ENCODE results near the gene CTNNA1. TPM values are rescaled to one million over a fixed set of nuclear protein-coding genes. Genes with fewer than 3 reads are reported as not detected.

The CTNNA1 gene
- total RNA-seq, 2 donors from 2014 or later = 107 to 140 TPM

DNA sequence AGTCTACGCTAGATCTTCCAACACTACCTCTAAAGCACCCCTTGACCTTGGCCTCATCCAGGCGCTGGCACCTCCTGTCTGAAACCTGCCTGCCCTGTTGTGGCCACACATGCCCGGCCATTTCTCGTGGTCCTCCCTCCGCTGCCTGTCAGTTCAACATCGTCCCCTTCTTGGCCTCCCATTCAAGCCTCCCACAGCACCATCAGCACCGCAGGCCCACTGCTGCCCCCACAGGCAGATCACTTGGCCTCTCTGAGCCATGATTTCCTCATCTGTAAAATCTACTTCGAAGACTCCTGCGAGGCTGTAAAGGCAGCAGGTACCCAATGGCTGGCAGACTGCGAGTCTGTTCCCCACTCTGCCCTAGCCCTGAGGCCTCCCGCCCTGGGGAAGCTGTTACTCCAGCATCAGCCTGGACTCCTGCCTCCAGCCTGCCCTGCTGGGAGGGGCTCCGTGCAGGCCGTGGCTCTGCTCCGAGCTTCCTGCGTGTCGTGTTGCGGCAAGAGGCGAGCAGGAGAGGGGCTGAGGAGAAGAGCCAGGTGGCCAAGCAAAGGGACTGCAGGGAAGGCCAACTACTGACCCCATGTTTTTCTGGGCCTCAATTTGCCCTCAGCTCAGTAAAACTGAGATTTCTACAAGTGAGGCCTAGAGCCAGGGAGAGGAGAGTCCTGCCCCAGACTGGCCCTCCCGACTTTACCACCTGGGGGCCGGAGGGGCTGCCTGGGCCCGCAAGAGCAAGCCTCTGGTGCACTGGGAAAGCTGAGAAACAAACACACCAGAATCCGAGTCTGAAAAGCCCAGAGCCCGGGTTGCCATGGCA lies 192.4 kb downstream of the CTNNA1 start:
- TF ChIP-seq, protein P1, sequence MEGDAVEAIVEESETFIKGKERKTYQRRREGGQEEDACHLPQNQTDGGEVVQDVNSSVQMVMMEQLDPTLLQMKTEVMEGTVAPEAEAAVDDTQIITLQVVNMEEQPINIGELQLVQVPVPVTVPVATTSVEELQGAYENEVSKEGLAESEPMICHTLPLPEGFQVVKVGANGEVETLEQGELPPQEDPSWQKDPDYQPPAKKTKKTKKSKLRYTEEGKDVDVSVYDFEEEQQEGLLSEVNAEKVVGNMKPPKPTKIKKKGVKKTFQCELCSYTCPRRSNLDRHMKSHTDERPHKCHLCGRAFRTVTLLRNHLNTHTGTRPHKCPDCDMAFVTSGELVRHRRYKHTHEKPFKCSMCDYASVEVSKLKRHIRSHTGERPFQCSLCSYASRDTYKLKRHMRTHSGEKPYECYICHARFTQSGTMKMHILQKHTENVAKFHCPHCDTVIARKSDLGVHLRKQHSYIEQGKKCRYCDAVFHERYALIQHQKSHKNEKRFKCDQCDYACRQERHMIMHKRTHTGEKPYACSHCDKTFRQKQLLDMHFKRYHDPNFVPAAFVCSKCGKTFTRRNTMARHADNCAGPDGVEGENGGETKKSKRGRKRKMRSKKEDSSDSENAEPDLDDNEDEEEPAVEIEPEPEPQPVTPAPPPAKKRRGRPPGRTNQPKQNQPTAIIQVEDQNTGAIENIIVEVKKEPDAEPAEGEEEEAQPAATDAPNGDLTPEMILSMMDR (IDR thresholded peaks at IDR 0.05) = no peak
- no peak for TF ChIP-seq POLR2A (IDR thresholded peaks at IDR 0.05)
- DNase-seq (peak in 2 of 4 donors; percentile 4 to 10), ATAC-seq (no peak)
- no peak overlapping the region for H3K27ac ChIP-seq
- no peaks in the 10 kb centered on the region for H3K9me3 ChIP-seq
- 83 to 86% methylated on average over 10 to 23 of the region's 23 CpGs for WGBS, 2 donors
- no peaks in the 10 kb centered on the region for H3K36me3 ChIP-seq (replicated peaks in 1 of 2; ENCODE audit: insufficient read depth in 1 of 2, low read depth in 2 of 2)
- no peak overlapping the region for H3K4me3 ChIP-seq
- no peaks in the 10 kb centered on the region for H3K27me3 ChIP-seq
- intact Hi-C loops (cut with DNase I) = no loop called here
- H3K4me1 ChIP-seq = peaks cover 47% of the 10 kb centered on the region

GRCh38 chr5:138946241-138946623 lies 193.0 kb downstream of the CTNNA1 start:
- Histone ChIP-seq H3K4me1 (peaks cover 53% of the 10 kb centered on the region), H3K36me3 (replicated peaks in 1 of 2; ENCODE audit: insufficient read depth in 1 of 2, low read depth in 2 of 2) (no peaks in the 10 kb centered on the region), H3K4me3 (no peak overlapping the region), H3K27me3 (no peaks in the 10 kb centered on the region), H3K27ac (no peak overlapping the region), H3K9me3 (no peaks in the 10 kb centered on the region)
- ATAC-seq (no peak), DNase-seq (peak in 3 of 4 donors; percentile 13 to 55 (median 53))
- no peak for TF ChIP-seq POLR2A (IDR thresholded peaks at IDR 0.05)
- TF ChIP-seq, protein P1 (IDR thresholded peaks at IDR 0.05) = no peak
- intact Hi-C loops (cut with DNase I) = no loop called here
- WGBS, 2 donors = 82% methylated on average over 8 of the region's 8 CpGs; no CpG with 5 or more reads in 1 of the 2 donors

DNA sequence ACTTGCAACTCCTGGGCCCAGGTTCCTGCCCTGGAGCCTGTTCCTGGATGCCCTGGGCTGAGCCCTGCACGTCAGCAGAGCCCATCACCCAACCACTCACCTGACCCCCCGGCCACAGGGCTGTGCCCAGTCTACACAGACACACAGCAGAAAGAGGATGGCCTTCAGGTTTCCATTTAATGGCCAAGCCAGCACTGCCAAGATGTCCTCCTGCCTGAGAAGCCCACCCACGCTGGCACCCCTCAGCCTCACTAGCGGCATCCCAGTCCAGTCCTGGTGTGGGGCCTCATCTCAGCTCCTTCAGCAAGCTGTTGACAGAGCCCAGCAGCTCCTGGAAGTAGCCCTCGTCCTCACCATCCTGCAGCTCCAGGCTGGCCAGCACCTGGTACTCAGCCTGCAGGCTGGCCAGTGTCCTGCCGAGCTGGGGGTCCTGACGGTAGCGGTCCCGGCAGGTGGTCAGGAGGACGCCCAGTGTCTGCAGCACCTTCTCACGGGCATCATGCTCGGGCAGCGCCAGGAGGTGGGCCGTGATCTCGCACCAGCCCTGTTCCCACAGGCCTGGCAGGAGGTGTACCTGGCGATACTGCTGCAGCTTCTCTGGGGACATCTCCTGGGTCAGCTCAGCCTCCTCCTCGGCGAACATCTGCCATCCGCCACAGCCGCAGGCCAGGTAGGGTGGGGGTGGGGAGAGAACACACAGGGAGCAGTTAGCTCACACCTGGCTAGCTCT lies 193.8 kb downstream of the CTNNA1 start:
- 95 to 100% methylated on average over 2 to 20 of the region's 20 CpGs for WGBS, 2 donors
- Histone ChIP-seq H3K27ac (peak overlapping the region; percentile 22 to 88 (median 44)), H3K4me3 (no peak overlapping the region), H3K4me1 (peaks cover 60% of the 10 kb centered on the region), H3K9me3 (no peaks in the 10 kb centered on the region), H3K27me3 (no peaks in the 10 kb centered on the region), H3K36me3 (replicated peaks in 1 of 2; ENCODE audit: insufficient read depth in 1 of 2, low read depth in 2 of 2) (no peaks in the 10 kb centered on the region)
- no peak for ATAC-seq
- intact Hi-C loops (cut with DNase I) = no loop called here
- TF ChIP-seq POLR2A (IDR thresholded peaks at IDR 0.05) = no peak
- peak in 1 of 4 donors; percentile 11 for DNase-seq

DNA sequence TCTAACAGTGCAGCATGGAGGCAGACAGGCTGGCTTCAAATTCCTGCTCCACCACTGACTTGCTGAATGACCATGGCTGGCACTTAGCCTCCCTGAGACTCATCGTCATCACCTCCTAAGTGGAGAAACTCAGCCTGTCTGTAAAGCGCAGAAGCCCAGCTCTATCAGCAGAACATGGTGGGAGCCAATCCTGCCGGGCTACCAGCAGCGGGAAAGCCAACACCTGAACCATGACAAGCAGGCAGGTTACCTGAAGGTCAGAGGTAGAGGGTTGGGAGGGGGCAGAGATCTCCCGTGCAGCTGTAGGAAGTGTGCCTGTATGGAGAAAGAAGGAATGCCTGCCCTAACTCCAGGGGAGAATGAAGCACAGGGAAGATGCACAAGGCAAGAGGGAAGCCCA lies 194.6 kb downstream of the CTNNA1 start:
- H3K9me3 ChIP-seq = no peaks in the 10 kb centered on the region
- intact Hi-C loops (cut with DNase I) = no loop called here
- no peaks in the 10 kb centered on the region for H3K27me3 ChIP-seq
- H3K4me3 ChIP-seq = no peak overlapping the region
- peaks cover 68% of the 10 kb centered on the region for H3K4me1 ChIP-seq
- ATAC-seq (peak; percentile 41), DNase-seq (peak; percentile 58 to 85 (median 74))
- WGBS, 2 donors = 41 to 46% methylated on average over 5 of the region's 5 CpGs
- H3K36me3 ChIP-seq (replicated peaks in 1 of 2; ENCODE audit: insufficient read depth in 1 of 2, low read depth in 2 of 2) = no peaks in the 10 kb centered on the region
- TF ChIP-seq, protein P1 (IDR thresholded peaks at IDR 0.05) = no peak
- no peak for TF ChIP-seq POLR2A (IDR thresholded peaks at IDR 0.05)
- H3K27ac ChIP-seq = peak overlapping the region; percentile 22 to 88 (median 64)

DNA sequence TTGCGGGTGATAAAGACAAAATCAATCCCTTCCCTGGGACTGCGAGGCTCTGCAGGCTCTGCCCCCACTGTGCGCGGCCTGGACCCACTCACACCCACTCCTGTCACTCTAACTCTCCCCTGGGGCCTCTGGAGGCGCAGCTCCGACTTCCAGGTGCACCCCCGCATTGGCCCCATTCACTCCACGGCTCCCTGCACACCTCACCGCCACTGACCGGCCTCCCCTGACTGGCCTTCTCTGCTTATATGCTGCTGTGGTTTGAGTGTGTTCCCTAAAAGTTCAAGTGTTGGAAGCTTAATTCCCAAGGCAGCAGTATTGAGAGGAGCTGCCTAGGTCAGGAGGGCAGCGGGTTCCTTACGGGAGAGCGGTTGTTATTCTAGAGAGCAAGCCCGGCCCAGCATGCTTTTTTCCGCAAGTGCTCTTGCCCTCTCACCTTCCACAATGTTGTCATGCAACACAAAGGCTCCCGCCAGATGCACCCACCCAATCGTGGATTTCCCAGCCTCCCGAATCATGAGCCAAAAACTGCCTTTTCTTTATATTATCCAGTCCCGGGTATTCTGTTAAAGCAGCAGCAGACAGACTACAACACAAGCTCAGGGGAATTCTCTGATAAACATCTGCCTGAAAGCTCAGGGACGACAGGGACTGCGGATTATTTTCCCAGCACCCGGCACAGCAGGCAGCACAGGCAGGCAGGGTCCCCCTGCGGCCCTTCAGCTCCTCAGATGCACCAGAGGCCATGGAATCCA lies 195.4 kb downstream of the CTNNA1 start:
- intact Hi-C loops (cut with DNase I) = no loop called here
- Histone ChIP-seq H3K36me3 (replicated peaks in 1 of 2; ENCODE audit: insufficient read depth in 1 of 2, low read depth in 2 of 2) (no peaks in the 10 kb centered on the region), H3K27ac (peak overlapping the region; percentile 39 to 88 (median 68)), H3K27me3 (no peaks in the 10 kb centered on the region), H3K9me3 (no peaks in the 10 kb centered on the region), H3K4me1 (peaks cover 77% of the 10 kb centered on the region), H3K4me3 (no peak overlapping the region)
- DNase-seq (peak in 2 of 4 donors; percentile 14 to 27), ATAC-seq (no peak)
- WGBS, 2 donors = 61 to 70% methylated on average over 20 to 21 of the region's 23 CpGs
- TF ChIP-seq, protein P1 (IDR thresholded peaks at IDR 0.05) = no peak
- TF ChIP-seq POLR2A (IDR thresholded peaks at IDR 0.05) = no peak

Data from body of pancreas (tissue), 4 donors.